Right forelimb (tissue), 1 donor: Measurements from ENCODE around the gene DPPA2.
"Not testable (repeated sequence)": the region's sequence is repeated elsewhere in the genome, so short reads cannot be mapped to it uniquely, and the experiment has no call there.

Source experiments
- DNase-seq: peaks from one replicate; pipeline ENCODE4 v3.0.0-alpha.2; 2018

Gene DPPA2, protein sequence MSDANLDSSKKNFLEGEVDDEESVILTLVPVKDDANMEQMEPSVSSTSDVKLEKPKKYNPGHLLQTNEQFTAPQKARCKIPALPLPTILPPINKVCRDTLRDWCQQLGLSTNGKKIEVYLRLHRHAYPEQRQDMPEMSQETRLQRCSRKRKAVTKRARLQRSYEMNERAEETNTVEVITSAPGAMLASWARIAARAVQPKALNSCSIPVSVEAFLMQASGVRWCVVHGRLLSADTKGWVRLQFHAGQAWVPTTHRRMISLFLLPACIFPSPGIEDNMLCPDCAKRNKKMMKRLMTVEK

DNA sequence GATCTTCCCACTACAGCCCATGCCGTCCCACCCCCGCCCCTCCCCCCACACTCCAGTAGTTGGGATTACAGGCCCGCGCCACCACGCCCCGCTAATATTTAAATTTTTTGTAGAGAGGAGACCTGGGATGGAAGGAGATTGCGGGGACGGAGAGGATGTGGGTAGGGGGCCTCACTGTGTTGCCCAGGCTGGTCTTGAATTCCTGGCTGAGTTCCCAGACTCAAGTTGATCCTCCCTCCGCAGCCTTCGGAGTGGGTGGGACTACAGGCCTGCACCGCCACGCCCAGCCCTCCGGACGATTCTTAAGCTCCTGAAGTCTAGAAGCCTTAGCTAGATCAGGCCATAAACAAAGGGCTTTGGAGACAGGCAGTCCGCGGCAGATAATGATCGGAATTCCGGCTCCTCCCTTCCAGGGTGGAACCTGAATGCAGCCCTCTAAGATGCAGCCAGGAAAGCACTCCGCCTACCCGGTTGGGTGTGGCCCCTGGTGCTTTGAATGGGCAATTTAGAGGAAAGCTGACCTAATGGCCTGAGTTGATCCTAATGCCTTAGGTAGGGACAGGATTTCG, at the start of gene DPPA2:
Gene DPPA2 (minus strand): TSS at position 356 of the 569 bp plus-strand sequence. CDS start 1,975 bp downstream, outside the sequence.
- no peak for DNase-seq

DNA sequence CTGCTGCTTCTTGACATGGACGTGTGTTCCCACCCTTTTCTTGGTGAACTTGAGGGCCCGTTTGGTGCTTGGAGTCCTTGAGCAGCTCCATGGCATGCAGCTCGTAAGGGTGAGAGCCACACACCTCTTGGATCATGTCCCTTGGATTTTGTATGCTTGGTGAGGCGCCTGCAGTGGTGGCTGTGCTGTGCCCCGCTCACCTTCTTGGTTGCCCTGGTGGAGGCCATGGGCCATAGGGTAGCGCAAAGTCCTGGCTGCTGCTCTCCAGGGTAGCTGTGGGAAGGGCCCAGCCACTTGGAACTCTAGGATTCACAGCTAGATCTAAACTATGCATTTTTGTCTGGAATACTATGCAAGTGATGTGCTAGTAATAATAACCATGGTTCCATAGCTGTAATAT, 47.8 kb upstream of the DPPA2 start:
- no peak for DNase-seq

DNA sequence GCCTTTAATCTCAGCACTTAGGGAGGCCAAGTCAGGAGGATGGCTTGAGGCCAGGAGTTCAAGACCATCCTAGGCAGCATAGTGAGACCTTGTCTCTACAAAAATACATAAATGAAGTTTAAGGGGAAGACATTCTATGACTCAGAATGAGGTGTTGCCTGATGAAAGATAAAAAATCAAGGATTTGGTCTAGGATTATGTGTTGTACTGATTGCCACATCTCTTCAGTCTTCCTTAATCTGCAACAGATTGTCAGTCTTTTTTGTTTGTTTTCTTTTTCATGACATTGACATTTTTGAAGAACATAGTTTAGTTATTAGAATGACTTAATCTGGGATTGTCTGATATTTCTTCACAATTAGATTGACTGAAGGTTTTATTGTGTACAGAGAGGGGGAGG, 47.3 kb upstream of the DPPA2 start:
- DNase-seq, result no peak

DNA sequence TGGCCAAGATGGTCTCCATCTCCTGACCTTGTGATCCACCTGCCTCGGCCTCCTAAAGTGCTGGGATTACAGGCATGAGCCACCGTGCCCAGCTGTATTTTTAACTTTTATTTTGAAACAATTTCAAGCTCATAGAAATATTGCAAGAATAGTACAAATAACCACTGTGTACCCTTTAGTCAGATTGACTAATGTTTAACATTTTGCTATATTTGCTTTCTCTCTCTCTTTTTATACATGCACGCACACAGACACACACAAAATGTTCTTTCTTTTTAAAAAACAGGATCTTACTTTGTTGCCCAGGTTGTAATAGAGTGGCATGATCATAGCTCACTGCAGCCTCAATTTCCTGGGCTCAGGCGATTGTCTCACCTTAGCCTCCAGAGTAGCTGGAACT, 46.5 kb upstream of the DPPA2 start:
- DNase-seq, result no peak

DNA sequence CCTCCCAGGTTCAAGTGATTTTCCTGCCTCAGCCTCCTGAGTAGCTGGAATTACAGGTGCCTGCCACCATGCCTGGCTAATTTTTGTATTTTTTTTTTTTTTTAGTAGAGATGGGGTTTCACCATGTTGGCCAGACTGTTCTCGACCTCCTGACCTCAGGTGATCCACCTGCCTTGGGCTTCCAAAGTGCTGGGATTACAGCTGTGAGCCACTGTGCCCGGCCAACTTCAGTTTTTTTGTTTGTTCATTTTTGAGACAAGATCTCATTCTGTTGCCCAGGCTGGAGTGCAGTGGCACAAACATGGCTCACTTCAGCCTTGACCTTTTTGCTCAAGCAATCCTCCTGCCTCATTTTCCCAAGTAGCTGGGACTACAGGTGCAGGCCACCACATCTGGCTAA, 42.5 kb upstream of the DPPA2 start:
- not testable (repeated sequence) for DNase-seq

DNA sequence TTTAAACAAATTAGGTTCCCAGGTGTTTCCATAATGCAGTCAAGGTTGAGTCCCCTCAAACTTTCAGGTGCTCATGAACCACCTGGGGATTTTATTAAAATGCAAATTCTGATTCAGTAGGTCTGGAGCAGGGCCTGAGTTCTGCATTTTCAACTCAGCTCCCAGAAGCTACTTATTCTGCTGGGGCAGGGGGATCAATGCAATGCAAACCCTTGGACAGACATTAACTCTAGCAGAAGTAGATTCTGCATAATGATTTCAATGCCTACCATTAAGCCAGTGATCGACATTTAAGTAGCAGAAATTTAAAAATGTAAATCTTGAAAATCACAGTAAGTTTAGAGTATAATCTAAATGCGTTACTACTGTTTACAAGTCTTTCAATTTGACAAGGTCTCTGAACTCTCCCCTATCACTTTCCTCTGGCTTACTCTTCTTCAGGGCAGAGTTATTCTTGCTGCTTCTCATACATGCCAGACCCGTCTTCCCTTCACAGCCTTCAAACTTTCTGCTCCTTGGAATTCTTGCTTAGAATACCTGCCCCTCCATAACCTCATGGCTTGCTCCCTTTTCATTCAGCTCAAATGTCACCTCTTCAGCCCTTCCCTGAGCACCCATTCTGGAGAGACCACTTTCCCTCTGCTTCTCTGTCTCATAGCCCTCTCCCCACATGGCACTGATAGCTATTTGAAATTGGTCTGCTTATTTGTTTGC, 40.3 kb upstream of the DPPA2 start:
- no peak for DNase-seq

DNA sequence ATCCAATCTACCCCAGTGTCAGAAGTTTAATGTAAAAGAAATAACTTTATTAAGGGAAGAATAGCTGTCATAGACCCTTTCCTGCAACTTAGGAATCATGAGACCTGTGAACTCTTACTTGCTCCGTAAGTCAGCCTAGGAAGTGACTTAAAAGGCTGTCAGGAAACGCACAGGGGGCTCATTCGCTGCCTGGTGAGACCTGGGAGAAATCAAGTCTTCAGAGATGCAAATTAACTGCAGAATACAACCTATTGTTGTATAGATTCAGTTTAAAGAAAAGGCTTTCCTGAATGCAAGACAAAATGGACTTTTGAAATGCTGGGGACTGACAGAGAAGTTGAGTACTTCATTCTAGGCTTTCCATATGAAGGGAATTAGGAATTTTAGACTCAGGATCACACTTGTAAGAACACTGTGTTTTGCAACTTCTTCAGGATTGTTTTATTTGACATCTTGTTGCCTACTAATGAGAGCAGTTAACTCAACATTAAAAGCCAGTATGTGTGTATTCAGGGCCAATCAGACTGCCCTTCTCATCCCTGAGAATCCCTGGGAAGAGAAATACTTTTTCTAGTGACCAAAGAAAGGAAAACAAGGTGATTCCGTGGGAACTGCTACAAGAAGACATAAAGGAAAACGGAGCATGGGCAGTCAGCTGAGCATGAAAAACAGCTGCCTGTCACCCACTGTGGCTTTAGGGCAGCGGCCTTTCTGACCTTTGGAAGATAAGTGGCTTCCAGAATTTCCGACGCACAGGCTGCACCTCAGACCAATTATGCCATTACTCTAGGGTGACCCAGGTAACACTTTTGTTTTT, 39.5 kb upstream of the DPPA2 start:
- DNase-seq, result no peak

DNA sequence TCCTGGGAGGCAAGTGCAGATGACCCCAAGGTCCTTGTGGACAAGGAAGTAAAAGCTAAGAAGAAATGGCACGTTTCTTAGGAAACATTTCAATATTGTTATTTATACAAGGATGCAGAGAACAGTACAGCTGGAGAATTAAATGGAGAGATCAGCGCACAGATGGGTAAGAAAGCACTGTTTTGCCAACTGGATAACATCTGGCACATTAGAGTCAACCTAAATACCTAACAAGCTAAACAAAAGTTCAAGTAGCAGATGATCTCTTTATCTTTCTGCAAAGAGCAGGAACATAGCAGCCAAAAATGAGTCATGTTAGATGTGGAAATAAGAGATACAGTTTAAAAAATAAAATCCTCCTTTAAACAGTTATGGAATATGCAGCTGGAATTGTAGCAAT, 36.7 kb upstream of the DPPA2 start:
- DNase-seq, result no peak

DNA sequence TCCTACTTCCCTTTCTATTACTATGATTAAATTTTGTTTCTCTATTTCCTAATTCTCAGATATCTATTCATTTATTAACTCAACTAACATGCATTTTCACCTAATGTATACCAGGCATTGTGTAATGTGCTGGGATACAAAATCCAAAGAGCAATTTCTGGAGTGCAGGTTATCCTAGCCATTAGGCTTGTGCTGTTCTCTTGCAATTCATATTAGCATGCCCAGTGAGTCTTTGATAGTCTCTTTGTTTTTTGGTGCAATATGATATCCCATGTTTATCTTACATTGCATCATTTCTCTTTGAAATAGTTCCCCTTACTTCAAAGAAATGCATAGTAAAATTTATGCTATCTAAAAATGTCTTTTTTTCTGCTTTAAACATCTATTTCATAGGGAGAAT, 34.9 kb upstream of the DPPA2 start:
- DNase-seq, result no peak

DNA sequence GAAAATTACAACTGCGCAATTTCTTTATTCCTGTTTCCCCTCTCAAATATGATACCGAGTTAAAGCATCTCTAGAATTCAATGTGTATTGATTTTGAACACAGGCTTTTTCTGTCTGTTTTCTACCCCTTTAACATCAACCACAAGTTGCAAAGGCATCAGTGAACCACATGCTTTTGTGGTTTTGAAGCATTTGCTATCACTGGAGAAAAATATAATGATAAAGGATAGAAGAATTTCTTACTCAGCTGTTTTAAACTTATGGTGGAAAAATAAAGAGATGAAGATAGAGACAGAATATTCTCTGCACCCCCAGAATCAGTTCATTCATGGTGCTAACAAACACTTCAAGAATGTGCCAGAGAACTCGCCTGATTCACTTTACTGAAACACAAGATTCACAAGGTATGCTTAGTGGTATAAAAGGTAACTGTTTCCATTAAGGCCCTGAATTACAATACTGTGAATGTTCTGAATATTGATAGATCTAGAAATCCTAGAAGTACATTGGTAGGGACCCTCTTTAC, 30.5 kb upstream of the DPPA2 start:
- no peak for DNase-seq

DNA sequence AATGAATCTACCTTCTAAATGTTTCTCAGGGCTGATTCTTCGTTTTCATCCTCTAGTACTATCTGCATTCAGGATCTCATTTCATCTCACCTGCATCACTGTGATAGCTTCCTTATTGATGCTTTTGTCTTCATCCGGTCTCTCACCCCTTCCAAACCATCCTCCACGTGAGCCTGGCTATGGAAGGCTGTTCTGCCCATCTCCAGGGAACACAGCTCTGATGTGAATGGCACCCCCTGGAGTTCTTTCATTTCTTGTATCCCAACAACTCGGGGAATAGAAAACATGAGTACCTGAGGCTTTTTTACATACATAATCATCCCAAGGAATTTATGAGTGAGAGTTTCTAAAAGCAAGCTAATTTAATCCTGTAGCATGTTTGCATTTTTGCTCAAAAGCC, 29.8 kb upstream of the DPPA2 start:
- DNase-seq, result no peak

DNA sequence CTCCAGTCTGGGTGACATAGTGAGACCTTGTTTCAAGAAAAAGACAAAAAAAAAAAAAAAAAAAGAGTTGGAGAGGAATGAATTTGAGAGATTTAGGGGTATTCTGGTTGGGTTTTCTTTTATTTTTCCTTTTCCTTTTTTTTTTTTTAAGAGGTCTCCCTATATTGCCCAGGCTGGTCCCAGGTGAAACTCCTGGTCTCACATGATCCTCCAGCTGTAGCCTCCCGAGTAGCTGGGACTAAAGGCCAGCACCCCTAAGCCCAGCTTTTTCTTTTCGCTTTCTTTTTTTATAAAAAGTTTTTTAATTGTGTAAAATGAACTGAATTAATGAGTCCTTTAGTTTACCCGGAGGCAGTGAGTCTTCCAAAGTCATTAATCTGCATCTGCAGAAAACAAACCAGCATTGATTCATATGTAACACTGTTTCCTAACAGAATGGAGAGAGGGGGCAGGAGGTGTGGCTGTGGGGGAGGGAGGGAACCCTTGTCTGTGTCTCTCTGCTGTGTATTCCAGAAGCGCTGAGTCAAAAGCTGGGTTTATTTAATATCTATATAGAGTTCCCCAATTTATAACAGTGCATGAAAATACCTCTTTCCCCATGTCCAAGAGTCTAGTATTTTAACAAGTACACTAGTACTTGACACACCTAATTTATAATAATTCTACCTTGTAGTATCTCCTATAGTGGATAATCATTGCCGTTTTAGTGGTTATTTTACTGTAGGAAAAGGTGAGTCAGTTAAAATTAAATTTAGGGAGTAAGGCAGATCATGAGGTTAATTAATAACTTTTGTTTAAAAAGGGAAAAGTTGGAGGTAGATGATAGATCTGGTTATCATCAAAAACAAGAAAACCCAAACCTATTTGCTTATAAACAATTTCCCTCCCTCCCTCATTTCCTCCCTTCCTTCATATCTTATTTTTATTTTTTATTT, 23.7 kb upstream of the DPPA2 start:
- no peak for DNase-seq

DNA sequence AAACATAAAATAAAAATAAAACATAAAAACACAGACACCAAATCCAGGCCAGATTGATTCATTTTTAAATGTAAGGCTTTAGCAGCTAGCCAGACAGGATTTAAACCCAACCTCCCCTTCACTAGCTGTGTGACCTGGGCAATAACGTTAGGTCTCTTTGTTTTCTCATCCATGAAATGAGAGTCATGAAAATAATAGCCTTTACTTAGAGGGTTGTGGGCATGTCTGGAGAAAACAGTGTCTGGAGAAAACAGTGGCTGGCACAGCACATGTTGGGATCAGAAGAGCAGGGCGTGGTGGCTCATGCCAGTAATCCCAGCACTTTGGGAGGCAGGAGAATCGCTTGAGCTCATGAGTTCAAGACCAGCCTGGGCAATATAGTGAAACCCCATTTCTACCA, 22.9 kb upstream of the DPPA2 start:
- no peak for DNase-seq

DNA sequence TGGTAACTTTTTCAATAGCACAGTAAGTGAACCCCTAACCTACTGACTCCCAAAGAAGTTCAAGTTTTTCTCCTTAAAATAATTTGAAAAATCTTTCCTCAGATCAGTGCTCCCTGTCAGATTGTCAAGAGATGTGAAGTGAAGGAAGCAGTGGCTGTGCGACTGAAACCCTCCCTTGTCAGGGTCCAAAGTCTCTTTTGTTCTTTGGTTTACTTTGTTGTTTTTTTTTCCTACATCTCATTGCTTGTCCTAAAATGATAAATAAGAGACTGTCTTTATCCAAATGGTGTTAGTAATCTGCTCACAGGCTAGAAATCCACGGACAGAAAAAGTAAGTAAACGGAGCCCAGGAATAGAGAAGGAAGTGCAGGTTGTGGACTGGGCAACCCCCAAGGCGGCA, 22.0 kb upstream of the DPPA2 start:
- DNase-seq, result no peak

DNA sequence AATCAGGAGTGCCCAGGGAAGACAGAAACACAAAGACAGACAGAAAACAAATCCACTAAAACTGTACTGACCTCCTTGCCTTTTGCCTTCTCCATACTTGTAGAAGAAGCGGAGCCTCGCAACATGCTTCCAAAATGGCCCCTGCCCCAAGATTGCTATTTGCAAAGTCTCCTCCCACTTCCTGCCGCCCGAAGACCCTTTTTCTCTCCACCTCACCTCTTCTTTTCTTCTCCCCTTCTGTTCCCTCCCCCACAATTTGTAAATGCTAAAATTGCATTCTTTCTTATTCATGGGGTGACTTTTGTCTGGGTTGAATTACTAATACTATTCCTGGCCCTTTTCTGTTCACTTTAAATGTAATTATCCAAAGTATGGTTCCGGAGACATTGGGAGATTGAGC, 21.1 kb upstream of the DPPA2 start, which contains the start of gene DPPA4:
Gene DPPA4 (minus strand): TSS at position 154 of the 400 bp plus-strand sequence. CDS start 29 bp downstream, at position 125.
- no peak for DNase-seq

DNA sequence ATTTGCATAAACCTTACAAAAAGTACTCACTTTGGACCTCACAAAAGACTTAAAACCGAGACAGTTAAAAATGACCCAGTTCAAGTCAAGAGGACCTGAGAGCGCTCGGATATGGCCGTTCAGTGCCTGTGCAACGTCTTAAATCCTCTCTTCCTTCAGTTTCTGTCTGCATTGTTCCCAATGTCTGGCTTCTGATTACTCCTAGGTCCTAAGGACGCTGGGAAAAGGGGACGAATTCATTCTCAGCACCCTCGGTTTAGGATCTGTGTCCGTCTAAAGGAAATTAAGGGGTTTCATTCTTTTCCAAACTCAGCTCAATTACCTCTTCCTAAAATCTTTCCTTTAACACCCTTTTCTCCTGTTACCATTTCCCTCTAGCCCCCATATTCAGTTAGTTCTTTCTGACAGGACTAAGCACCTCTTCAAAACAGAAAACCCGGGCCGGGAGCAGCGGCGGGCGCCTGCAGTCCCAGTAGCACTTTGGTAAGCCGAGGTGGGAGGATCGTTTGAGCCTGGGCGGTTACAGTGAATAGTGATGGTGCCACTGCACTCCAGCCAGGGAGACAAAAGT, 20.1 kb upstream of the DPPA2 start:
- peak; percentile 60 for DNase-seq

DNA sequence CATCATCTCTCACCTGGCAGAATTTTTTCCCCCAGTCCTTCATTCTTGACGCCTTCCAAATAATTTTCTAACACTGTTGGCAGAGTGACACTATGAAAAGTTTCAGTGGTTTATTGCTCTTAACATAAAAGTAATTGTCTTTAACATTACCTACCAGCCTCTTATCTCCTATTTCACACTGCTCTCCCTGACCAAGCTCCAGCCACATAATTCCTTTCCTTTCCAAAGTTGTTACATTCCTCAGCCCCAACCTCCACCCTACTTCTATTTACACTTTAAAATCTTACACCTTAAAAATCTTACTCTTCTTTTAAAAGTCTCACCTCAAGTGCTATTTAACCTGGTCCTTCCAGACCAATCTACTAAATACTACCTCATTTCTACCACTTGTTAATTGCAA, 18.3 kb upstream of the DPPA2 start:
- DNase-seq, result no peak

DNA sequence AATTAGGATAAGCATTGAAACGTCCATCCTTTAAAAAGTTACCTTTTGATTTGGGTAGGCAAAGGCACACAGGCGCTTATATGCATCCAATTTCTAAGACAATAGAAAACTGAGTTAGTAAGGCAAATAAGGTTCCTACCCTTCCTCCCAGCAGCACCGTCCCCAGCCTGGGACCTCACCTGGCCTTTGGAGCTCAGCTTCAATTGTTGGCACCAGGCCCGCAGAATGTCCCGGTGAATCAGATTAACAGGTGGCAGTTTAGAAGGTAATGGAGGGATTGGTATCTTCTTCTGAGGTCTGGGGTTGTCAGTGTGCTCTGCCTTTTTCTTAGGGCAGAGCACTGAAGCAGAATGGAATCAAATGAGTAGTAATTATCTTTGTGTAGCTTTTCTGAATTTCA, 15.4 kb upstream of the DPPA2 start:
- DNase-seq, result no peak

DNA sequence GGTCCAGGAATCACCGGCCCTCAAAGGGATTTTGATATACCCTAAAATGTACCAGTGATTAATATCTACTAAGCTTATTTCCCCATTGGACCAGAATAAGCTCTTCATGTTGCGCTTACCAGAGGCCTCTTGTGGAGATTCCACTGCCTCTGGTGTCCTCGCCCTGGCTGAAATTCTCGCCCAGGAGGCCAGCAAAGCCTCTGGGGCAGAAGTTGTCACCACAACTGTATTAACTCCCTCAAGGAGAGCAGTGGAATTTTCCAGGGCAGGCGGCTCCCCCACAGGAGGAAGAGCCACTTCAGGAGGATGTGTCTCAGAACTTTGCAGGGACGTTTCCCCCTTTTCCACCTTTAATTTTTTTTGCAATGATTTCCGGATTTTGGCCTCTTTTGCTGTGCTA, 14.1 kb upstream of the DPPA2 start:
- no peak for DNase-seq

DNA sequence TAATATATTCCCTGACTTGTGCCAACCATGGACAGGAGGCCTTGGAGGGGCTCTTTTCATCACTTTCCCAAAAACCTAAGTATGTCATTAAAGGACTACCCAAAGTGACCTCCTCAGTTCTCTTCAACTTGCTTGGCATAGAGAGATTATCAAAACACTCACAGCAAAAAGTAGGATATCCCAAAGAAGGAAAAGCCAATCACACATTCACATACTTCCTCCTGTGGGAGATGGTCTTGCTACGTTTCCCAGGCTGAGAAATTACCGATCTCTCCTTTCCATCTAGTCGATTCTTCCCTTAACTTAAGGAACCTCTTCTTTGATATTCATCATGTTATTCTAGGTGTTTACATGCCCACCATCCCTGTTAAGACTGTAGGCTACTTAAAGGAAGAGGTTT, 11.9 kb upstream of the DPPA2 start:
- no peak for DNase-seq

DNA sequence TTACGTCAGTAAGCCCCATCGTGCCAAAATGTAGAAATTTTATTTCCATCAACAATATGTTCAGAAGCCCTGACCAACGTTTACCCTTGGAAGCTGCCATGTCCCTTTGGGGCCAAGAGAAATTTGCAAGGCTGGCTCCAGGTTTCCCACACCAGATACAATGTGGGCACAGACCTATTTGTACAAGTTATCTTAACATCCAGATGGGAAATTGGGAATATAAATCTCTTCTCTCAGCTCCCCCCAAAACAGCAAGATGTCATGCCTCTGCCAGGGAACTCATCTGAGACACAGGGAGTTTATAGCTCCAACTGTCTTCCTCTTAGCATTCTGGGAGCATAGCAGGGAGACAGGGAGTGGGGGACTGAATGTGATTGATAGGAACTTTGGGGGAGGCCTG, 9.3 kb upstream of the DPPA2 start:
- DNase-seq, result no peak

DNA sequence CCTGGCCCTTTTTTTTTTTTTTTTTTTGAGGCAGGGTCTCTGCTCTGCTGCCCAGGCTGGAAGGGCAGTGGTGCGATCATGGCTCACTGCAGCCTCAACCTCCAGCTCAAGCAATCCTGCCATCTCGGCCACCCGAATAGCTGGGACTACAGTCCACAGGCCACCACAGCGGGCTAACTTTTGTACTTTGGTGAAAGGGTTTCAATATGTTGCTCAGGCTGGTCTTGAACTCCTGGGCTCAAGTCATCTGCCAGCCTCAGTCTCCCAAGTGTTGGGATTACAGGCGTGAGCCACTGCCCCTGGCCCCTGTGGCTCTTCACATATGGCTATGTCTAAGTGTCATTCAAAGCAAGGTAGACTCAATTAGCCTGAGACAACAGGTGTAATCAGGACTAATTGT, 8.8 kb upstream of the DPPA2 start:
- DNase-seq, result no peak
